HCT116 (cell line): Measurements from ENCODE around the gene TMEM132D.

ENCODE experiments used
- CEBPB ChIP-seq: IDR thresholded peaks from 2 replicates; pipeline ENCODE4 v1.6.1; 2012; ENCODE audit warnings: low read depth
- POLR2A ChIP-seq: IDR thresholded peaks from 2 replicates; pipeline ENCODE4 v1.7.0; 2011; ENCODE audit warnings: borderline replicate concordance; ENCODE audit not compliant: insufficient read depth, insufficient read length; ENCODE audit errors: extremely low read depth
- SIN3A ChIP-seq: IDR thresholded peaks from 2 replicates; pipeline ENCODE4 v1.6.1; 2012; ENCODE audit warnings: low read depth
- YY1 ChIP-seq: IDR thresholded peaks from 2 replicates; pipeline ENCODE4 v1.6.1; 2011; ENCODE audit warnings: low read length, low read depth, moderate library complexity, mild to moderate bottlenecking; ENCODE audit not compliant: insufficient replicate concordance; ENCODE audit errors: extremely low read depth
- TF ChIP-seq, protein P1 (sequence below), 3 experiments: fragments of 200-600 bp in 1 of 3; sonication (generic) in 1 of 3; IDR thresholded peaks in 2 of 3; conservative IDR thresholded peaks in 1 of 3; 2 replicates each; pipeline ENCODE4 v1.5.1; 2012 to 2017; ENCODE audit warnings: low read depth in 2 of 3, low read length in 2 of 3, antibody characterized with exemption in 1 of 3, borderline replicate concordance in 1 of 3, control low read depth in 1 of 3, mild to moderate bottlenecking in 1 of 3, mixed read lengths in 1 of 3, mixed run types in 1 of 3, moderate library complexity in 1 of 3; ENCODE audit not compliant: insufficient read depth in 1 of 3
- TF ChIP-seq, protein P2 (sequence below): IDR thresholded peaks from 2 replicates; pipeline ENCODE4 v1.6.1; 2011; ENCODE audit warnings: mild to moderate bottlenecking, low read length, moderate library complexity; ENCODE audit not compliant: insufficient replicate concordance; ENCODE audit errors: extremely low read depth
- TF ChIP-seq, protein P3 (sequence below): IDR thresholded peaks from 2 replicates; pipeline ENCODE4 v1.6.1; 2012

DNA sequence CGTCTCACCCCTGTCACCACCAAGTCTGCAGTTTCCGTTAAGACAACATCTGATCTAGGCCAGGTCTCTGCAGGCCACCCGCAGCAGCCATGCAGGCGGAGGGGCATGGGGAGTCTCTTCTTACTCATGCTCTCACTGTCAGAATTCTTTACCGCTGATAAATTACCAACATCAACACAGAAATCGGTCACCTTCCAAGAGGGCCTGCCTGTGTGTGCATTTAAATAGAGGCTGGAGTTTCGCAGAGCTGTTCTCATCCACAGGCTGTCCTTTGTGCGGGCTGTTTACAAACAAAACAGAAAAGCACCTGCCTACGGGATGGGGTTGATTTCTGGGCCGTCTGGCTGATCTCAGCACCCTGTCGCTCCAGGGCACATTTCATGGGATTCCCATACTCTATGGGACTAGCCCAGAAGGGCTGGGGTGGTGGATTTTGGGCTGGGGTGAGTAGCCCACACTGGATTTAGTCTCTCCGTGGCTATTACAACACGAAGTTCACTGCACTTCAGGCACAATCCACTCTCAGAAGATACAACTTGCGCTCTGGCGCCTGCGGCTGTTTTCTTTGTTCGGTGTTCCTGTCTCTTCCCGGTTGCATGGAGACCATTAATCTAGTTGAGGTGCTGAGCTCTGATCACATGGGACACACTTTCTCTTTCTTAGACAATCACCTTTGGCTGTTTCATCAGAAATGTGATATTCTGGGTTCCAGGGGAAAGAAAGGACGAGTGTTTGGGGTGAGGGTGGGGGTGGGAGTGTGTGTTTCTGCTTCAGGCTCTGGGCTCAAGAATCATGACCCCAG, 719.5 kb downstream of the TMEM132D start:
- TF ChIP-seq, protein P1, sequence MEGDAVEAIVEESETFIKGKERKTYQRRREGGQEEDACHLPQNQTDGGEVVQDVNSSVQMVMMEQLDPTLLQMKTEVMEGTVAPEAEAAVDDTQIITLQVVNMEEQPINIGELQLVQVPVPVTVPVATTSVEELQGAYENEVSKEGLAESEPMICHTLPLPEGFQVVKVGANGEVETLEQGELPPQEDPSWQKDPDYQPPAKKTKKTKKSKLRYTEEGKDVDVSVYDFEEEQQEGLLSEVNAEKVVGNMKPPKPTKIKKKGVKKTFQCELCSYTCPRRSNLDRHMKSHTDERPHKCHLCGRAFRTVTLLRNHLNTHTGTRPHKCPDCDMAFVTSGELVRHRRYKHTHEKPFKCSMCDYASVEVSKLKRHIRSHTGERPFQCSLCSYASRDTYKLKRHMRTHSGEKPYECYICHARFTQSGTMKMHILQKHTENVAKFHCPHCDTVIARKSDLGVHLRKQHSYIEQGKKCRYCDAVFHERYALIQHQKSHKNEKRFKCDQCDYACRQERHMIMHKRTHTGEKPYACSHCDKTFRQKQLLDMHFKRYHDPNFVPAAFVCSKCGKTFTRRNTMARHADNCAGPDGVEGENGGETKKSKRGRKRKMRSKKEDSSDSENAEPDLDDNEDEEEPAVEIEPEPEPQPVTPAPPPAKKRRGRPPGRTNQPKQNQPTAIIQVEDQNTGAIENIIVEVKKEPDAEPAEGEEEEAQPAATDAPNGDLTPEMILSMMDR (IDR thresholded peaks at IDR 0.05 in 2 of 3, conservative IDR thresholded peaks at IDR 0.05 in 1 of 3; ENCODE audit: borderline replicate concordance in 1 of 3, insufficient read depth in 1 of 3, low read depth in 2 of 3, low read length in 2 of 3): no peak
- TF ChIP-seq, protein P2, sequence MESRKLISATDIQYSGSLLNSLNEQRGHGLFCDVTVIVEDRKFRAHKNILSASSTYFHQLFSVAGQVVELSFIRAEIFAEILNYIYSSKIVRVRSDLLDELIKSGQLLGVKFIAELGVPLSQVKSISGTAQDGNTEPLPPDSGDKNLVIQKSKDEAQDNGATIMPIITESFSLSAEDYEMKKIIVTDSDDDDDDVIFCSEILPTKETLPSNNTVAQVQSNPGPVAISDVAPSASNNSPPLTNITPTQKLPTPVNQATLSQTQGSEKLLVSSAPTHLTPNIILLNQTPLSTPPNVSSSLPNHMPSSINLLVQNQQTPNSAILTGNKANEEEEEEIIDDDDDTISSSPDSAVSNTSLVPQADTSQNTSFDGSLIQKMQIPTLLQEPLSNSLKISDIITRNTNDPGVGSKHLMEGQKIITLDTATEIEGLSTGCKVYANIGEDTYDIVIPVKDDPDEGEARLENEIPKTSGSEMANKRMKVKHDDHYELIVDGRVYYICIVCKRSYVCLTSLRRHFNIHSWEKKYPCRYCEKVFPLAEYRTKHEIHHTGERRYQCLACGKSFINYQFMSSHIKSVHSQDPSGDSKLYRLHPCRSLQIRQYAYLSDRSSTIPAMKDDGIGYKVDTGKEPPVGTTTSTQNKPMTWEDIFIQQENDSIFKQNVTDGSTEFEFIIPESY: no peak
- TF ChIP-seq CEBPB: no peak
- TF ChIP-seq YY1: no peak
- no peak for TF ChIP-seq POLR2A
- TF ChIP-seq, protein P3, sequence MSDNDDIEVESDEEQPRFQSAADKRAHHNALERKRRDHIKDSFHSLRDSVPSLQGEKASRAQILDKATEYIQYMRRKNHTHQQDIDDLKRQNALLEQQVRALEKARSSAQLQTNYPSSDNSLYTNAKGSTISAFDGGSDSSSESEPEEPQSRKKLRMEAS: no peak
- no peak for TF ChIP-seq SIN3A
